ENCODE results near the gene RFTN1. TPM values are rescaled to one million over a fixed set of nuclear protein-coding genes. Genes with fewer than 3 reads are reported as not detected.
A peak's percentile ranks its signal among the peaks of the same experiment; 100 is the strongest.

The RFTN1 gene
- total and polyA plus RNA-seq, 10 of the 15 experiments (the other 5 are each of a cell fraction or from before 2014, with no cell fraction given), result 20.6 to 213 (median 147) TPM

GRCh38 chr3:16433701-16434151 is 79.8 kb downstream of the RFTN1 start (continued):
- TF ChIP-seq NFIC (IDR thresholded peaks at IDR 0.05; ENCODE audit: low read depth, low read length) (peak; percentile 93), CEBPZ (IDR thresholded peaks at IDR 0.05; ENCODE audit: low read depth, low read length) (no peak), MTA3 (IDR thresholded peaks at IDR 0.05; ENCODE audit: borderline replicate concordance, low read length) (no peak; the same call in 1 of the 2 replicates), HDGF (IDR thresholded peaks at IDR 0.05) (peak; percentile 41; the same call in 1 of the 2 replicates), E4F1 (IDR thresholded peaks at IDR 0.05; ENCODE audit: borderline replicate concordance, partially characterized antibody) (no peak), SIX5 (IDR thresholded peaks at IDR 0.05; ENCODE audit: low read depth, low read length, severe bottlenecking) (no peak), EP300 (IDR thresholded peaks at IDR 0.05; ENCODE audit: borderline replicate concordance in 1 of 2, control insufficient read depth in 1 of 2, low read depth in 2 of 2, low read length in 2 of 2) (peak; percentile 80 to 95), SRF (IDR thresholded peaks at IDR 0.05; ENCODE audit: low read depth in 2 of 2, low read length in 2 of 2) (0 out of 4 replicates have a peak, but pooled peaks of 1 of the 2 experiments have one; percentile 12), ZBTB11 (CRISPR knock-in tag; IDR thresholded peaks at IDR 0.05) (no peak), RAD21 (IDR thresholded peaks at IDR 0.05; ENCODE audit: insufficient read depth, low read depth, low read length) (no peak; the same call in 1 of the 2 replicates), CEBPB (IDR thresholded peaks at IDR 0.05; ENCODE audit: borderline replicate concordance in 1 of 2, low read depth in 2 of 2, low read length in 2 of 2) (no peak), SP1 (IDR thresholded peaks at IDR 0.05; ENCODE audit: low read depth, low read length) (peak; percentile 65), BCL11A (IDR thresholded peaks at IDR 0.05; ENCODE audit: low read depth, low read length) (peak; percentile 95), TCF7 (IDR thresholded peaks at IDR 0.05; ENCODE audit: borderline replicate concordance) (no peak), NBN (IDR thresholded peaks at IDR 0.05) (peak; percentile 59; the same call in 1 of the 2 replicates), SMC3 (IDR thresholded peaks at IDR 0.05; ENCODE audit: borderline replicate concordance, low read length) (no peak), BMI1 (IDR thresholded peaks at IDR 0.05; ENCODE audit: borderline replicate concordance) (no peak), LARP7 (IDR thresholded peaks at IDR 0.05) (peak; percentile 39; the same call in 1 of the 2 replicates), POLR2AphosphoS2 (IDR thresholded peaks at IDR 0.05; ENCODE audit: low read depth, low read length) (no peak), ZNF207 (IDR thresholded peaks at IDR 0.05; ENCODE audit: borderline replicate concordance) (no peak)
